ENCODE results near the gene ANKS1B.

The ANKS1B gene

DNA sequence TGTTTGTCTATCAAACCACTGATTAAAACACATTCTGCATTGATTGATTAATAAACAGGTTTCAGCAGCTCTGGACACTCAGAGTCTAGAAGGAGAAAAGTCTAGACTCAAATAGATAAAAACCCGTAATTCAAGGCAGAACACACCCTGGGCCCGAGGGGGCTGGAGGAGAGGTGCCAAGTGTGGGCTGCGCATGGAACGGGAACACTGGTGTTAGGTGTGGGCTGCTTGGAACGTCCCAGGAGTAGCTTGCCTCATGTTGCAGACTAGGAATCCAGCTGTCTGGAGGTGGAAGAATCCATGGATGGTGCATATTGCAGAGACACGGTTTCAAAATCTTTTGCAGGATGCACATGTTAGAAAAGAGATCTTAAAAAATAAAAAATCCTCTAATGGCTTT, 1116.7 kb downstream of the ANKS1B start:
- no peak for TF ChIP-seq CTCF (IDR thresholded peaks at IDR 0.05)

- no peak for TF ChIP-seq CTCF (IDR thresholded peaks at IDR 0.05)
These were observed 1120.4 kb downstream of the ANKS1B start for GRCh38 chr12:98864363-98864762.

GRCh38 chr12:98863167-98863566, 1121.6 kb downstream of the ANKS1B start:
- no peak for TF ChIP-seq CTCF (IDR thresholded peaks at IDR 0.05)

- no peak for TF ChIP-seq CTCF (IDR thresholded peaks at IDR 0.05)
These were observed 1123.5 kb downstream of the ANKS1B start for GRCh38 chr12:98861251-98861650.

DNA sequence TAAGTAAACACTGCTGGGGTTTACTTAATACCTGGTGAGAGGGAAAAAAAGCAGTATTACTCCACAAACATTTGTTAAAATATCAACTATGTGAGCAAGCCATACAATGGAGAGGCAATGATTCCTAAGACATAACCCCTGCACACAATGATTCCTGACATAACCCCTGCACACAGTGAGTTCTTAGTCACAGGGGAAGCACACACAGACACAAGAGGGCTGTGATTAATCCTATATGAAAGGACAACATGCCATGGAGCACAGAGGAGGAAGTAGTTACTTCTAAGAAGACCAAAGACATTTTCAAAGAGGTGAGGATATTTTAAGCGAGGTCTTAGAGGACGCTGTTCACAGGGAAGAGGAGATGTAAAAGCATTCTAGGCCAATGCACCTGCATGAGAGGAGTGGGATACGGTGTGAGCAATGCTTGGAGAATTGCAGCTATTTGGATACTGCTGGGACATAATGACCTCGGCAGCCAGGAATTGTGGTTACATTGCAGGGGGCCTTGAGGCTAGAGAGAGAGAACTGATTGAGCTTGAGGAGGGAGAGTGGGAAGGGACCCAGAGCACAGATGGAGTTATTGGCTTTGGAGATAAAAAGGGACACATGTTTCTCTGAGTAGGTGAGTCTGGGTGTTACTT, 1127.7 kb downstream of the ANKS1B start:
- no peak for TF ChIP-seq CTCF (IDR thresholded peaks at IDR 0.05)

- TF ChIP-seq CTCF (IDR thresholded peaks at IDR 0.05): no peak
These were observed 1132.6 kb downstream of the ANKS1B start for GRCh38 chr12:98852181-98852580.

DNA sequence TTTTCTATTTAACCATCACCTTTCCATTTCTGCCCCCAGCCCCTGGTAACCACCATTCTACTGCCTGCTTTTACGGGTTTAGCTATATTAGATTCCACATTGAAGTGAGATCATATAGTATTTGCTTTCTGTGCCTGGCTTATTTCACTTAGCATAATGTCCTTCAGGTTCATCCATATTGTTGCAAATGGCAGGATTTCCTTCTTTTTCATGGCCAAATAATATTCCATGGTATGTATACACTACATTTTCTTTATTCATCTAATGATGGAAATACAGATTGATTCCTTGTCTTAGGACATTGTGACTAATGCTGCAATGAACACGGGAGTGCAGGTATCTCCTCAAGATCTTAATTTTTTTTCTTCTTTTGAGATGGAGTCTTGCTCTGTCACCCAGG, 1137.5 kb downstream of the ANKS1B start:
- TF ChIP-seq CTCF (IDR thresholded peaks at IDR 0.05): no peak

GRCh38 chr12:98845957-98846356, 1138.8 kb downstream of the ANKS1B start:
- no peak for TF ChIP-seq CTCF (IDR thresholded peaks at IDR 0.05)
